GM18499 (cell line): Measurements from ENCODE around the gene BABAM2.

Experiments used
- ATAC-seq: cut with Tn5 transposase; IDR thresholded peaks from one replicate; pipeline ENCODE4 v1.9.1; 2021; ENCODE audit warnings: moderate number of reproducible peaks; ENCODE audit not compliant: insufficient read depth, unreplicated experiment

Gene BABAM2

GRCh38 chr2:28148566-28148965, 258.0 kb downstream of the BABAM2 start:
- ATAC-seq, result no peak

- no peak for ATAC-seq
Measured at GRCh38 chr2:28150236-28150915, 259.8 kb downstream of the BABAM2 start.

- no peak for ATAC-seq
Measured at GRCh38 chr2:28150994-28151393, 260.5 kb downstream of the BABAM2 start.

GRCh38 chr2:28152585-28153280, 262.2 kb downstream of the BABAM2 start:
- no peak for ATAC-seq

GRCh38 chr2:28153851-28154250, 263.3 kb downstream of the BABAM2 start:
- no peak for ATAC-seq

GRCh38 chr2:28155086-28155485, 264.6 kb downstream of the BABAM2 start:
- no peak for ATAC-seq

GRCh38 chr2:28155627-28156026, 265.1 kb downstream of the BABAM2 start:
- no peak for ATAC-seq

GRCh38 chr2:28158791-28159190, 268.3 kb downstream of the BABAM2 start:
- no peak for ATAC-seq

GRCh38 chr2:28160986-28161425, 270.5 kb downstream of the BABAM2 start:
- no peak for ATAC-seq

- no peak for ATAC-seq
Measured at GRCh38 chr2:28161466-28161865, 270.9 kb downstream of the BABAM2 start.

GRCh38 chr2:28162564-28162963, 272.0 kb downstream of the BABAM2 start:
- no peak for ATAC-seq

GRCh38 chr2:28163028-28163427, 272.5 kb downstream of the BABAM2 start:
- no peak for ATAC-seq

GRCh38 chr2:28163627-28164279, 273.2 kb downstream of the BABAM2 start:
- ATAC-seq, result no peak

- ATAC-seq, result no peak
Measured at GRCh38 chr2:28164280-28164801, 273.8 kb downstream of the BABAM2 start.

- no peak for ATAC-seq
Measured at GRCh38 chr2:28165087-28165635, 274.6 kb downstream of the BABAM2 start.

- no peak for ATAC-seq
Measured at GRCh38 chr2:28166956-28167355, 276.4 kb downstream of the BABAM2 start.

- no peak for ATAC-seq
Measured at GRCh38 chr2:28168376-28168775, 277.8 kb downstream of the BABAM2 start.

- ATAC-seq, result no peak
Measured at GRCh38 chr2:28169492-28169891, 279.0 kb downstream of the BABAM2 start.

GRCh38 chr2:28172114-28172898, 281.8 kb downstream of the BABAM2 start:
- ATAC-seq, result no peak

GRCh38 chr2:28173377-28173776, 282.8 kb downstream of the BABAM2 start:
- ATAC-seq, result no peak
